Loucy (cell line): ENCODE results near the gene DLG1.

Experiments
- EZH2phosphoT487 ChIP-seq: fragments of 200-600 bp; IDR thresholded peaks from 2 replicates; pipeline ENCODE4 v1.6.1; 2018; ENCODE audit warnings: antibody characterized with exemption, mild to moderate bottlenecking, moderate library complexity, borderline replicate concordance
- TF ChIP-seq, protein P1 (sequence below): fragments of 200-600 bp; sonication (generic); conservative IDR thresholded peaks from 2 replicates; pipeline ENCODE4 v1.5.1; 2014; ENCODE audit warnings: mild to moderate bottlenecking, antibody characterized with exemption, low read length

DNA sequence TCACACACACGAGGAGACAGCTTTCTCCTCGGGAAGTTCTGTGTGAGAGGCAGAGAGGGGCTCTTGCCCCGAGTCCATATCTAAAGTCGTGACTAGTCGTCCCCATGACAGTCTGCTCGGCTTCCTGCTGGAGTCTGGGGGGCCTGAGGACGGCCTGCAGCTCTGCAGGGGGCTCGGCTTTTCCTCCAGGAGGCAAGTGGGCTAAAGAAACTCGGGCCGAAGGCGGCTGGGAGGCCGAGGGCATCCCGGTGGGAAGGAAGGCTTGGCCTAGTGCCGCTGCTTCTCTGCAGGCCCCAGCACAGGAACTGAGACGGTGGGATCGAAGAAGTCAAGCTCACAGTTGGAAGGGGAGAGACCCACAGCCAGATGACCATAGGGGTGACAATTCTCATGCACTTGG lies 304.4 kb downstream of the DLG1 start:
- TF ChIP-seq, protein P1, sequence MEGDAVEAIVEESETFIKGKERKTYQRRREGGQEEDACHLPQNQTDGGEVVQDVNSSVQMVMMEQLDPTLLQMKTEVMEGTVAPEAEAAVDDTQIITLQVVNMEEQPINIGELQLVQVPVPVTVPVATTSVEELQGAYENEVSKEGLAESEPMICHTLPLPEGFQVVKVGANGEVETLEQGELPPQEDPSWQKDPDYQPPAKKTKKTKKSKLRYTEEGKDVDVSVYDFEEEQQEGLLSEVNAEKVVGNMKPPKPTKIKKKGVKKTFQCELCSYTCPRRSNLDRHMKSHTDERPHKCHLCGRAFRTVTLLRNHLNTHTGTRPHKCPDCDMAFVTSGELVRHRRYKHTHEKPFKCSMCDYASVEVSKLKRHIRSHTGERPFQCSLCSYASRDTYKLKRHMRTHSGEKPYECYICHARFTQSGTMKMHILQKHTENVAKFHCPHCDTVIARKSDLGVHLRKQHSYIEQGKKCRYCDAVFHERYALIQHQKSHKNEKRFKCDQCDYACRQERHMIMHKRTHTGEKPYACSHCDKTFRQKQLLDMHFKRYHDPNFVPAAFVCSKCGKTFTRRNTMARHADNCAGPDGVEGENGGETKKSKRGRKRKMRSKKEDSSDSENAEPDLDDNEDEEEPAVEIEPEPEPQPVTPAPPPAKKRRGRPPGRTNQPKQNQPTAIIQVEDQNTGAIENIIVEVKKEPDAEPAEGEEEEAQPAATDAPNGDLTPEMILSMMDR = no peak
- no peak for TF ChIP-seq EZH2phosphoT487
